ENCODE results near the gene SRP68.
"Not testable (repeated sequence)": the region's sequence is repeated elsewhere in the genome, so short reads cannot be mapped to it uniquely, and the experiment has no call there.

Gene SRP68

DNA sequence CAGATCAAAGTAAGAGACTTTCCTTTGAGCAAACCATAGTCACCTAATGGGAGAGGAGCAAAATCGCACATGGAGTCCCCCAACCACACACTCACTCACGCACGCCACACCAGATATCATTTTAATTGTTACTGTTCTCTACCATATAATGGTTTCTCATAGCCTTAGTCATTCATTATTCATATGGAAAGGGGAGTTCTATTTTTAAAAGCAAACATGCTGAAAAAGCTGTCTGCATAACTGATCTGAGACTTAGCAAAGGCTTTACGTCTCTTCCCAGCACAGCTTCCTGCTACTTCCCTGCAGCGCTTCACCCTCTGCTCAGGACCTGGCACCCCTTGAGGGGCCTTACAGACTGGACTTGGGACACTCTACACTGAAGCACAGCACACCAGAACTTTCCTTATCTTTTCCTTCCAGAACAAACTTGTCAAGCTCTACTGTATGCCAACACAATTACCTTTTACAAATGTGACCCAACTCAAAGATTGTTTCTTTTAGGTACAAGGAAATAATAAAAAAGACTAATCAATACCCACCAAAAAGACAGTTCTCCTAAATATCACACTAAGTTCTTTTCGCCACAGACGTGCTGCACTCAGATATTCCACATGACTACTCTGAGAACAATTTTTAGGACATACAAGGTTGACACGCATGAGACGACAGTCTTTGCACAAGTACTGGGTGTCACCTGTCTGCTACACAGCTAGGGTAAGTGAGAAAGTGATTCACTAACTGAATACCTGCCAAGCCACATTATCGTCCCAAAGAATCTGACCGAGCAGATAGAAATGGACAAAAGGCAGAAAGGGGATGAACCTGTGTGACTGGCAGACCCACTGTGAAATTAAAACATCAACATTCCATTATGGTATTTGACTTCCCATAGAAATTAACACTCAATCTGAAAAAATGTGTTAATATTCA is 21.5 kb downstream of the SRP68 start:
- TF ChIP-seq, protein P1, sequence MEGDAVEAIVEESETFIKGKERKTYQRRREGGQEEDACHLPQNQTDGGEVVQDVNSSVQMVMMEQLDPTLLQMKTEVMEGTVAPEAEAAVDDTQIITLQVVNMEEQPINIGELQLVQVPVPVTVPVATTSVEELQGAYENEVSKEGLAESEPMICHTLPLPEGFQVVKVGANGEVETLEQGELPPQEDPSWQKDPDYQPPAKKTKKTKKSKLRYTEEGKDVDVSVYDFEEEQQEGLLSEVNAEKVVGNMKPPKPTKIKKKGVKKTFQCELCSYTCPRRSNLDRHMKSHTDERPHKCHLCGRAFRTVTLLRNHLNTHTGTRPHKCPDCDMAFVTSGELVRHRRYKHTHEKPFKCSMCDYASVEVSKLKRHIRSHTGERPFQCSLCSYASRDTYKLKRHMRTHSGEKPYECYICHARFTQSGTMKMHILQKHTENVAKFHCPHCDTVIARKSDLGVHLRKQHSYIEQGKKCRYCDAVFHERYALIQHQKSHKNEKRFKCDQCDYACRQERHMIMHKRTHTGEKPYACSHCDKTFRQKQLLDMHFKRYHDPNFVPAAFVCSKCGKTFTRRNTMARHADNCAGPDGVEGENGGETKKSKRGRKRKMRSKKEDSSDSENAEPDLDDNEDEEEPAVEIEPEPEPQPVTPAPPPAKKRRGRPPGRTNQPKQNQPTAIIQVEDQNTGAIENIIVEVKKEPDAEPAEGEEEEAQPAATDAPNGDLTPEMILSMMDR (conservative IDR thresholded peaks at IDR 0.05; ENCODE audit: control insufficient read depth, insufficient read depth, low read depth, low read length) = no peak
- H3K4me3 ChIP-seq (ENCODE audit: control insufficient read depth, low read depth, low read length) = no peak overlapping the region
- DNase-seq (ENCODE audit: low read depth) = no peak

DNA sequence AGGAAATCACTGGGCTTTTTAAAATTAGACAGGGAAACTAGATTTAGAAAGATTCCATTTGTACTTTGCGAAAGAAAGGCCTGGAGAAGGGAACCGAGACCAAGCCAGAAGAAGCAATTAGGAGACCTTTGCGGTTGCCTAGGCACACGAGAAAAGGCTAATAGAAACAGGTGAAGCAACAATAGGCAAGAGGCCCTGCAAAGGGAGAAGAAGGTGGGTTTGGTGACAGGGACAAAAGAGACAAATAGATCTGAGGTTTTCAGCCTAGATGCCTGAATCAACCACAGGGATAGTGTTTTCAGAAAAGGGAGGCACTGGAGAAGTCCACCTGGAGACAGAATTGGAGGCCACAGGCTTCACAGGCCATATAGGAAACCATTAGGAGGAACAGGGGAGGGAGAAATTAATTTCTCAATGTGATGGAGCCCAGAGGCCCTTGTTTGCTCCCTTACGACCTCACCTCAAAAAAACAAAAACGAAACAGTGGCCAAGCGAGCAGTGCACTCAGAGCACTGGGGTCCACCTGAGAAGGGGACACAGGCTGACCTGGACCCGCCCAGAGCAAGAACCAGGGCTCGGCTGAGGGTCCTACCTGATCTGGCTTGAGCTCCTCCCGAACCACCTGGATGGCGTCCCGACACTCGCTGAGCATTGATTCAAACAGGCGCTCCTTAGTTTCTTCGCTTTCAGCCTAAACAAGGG is 22.3 kb downstream of the SRP68 start:
- no peak overlapping the region for H3K4me3 ChIP-seq (ENCODE audit: control insufficient read depth, low read depth, low read length)
- TF ChIP-seq, protein P1 (conservative IDR thresholded peaks at IDR 0.05; ENCODE audit: control insufficient read depth, insufficient read depth, low read depth, low read length) = no peak
- DNase-seq (ENCODE audit: low read depth) = no peak

DNA sequence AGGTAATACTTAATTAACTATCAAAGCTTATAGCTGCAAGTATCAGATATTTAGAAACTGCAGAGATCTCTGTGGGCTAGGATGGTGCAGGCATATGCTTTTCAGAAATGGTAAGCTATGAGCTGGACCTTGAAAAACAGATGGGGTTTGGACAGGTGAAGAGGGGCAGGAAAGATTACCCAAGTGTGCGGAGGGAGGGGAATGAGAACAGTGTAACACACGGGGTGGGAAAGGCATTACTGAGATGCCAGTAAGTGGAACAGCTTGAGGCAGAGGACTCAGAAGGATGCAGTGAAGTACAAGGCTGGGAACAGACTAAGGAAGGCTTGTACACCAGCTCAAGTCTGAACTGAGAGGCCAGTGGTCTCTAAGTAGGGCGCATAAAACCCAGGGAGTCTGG is 23.1 kb downstream of the SRP68 start:
- H3K4me3 ChIP-seq (ENCODE audit: control insufficient read depth, low read depth, low read length) = no peak overlapping the region
- TF ChIP-seq, protein P1 (conservative IDR thresholded peaks at IDR 0.05; ENCODE audit: control insufficient read depth, insufficient read depth, low read depth, low read length) = no peak

DNA sequence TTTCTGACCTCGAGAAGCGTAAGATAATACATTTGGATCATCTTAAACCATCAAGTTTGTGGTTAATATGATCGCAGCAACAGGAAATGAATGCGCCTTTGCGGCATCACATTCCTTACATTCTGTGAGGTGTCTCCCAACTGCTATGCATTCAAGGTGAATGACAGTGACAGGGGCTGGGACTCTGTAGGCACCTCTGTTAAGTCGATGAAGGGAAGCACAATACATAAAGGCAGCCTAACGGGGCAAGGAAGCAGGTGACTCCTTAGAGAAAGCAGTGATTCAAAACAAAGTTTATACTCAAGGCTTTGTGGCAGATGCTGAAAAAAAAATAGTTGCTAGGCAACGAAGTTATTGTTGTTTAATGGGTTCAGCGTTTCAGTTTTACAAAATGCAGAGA is 23.6 kb downstream of the SRP68 start:
- DNase-seq (ENCODE audit: low read depth) = no peak
- TF ChIP-seq, protein P1 (conservative IDR thresholded peaks at IDR 0.05; ENCODE audit: control insufficient read depth, insufficient read depth, low read depth, low read length) = no peak

More for the DNA sequence above, 23.1 kb downstream of the SRP68 start:
- DNase-seq (ENCODE audit: low read depth) = no peak

DNA sequence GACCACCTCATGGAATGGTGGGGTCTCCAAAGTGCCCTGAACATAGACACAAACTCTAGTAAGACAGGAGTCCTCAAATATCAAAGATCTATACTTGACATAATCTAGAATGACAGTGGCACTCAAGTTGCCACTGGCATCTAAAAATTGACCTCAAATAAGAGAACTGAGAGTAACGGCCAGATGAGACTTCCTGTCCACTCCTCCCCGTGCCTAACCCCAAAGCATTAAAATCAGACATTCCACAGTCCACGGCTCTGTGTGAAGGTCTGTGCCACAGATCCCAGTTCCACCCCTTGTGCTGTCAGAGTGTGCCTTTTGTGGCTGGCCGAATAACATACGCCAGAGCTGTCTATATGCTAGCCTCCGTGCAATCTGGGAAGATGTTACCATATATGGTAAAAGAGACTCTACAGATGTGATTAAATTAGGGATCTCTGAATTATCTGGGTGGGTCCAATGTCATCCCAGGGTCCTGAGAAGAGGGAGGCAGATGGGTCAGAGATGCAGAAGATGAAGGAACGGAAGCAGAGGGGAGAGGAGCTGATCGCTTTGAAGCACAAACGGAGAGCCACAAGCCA is 24.2 kb downstream of the SRP68 start:
- H3K4me3 ChIP-seq (ENCODE audit: control insufficient read depth, low read depth, low read length) = no peak overlapping the region
- no peak for DNase-seq (ENCODE audit: low read depth)
- TF ChIP-seq, protein P1 (conservative IDR thresholded peaks at IDR 0.05; ENCODE audit: control insufficient read depth, insufficient read depth, low read depth, low read length) = no peak

More for the DNA sequence above, 23.6 kb downstream of the SRP68 start:
- no peak overlapping the region for H3K4me3 ChIP-seq (ENCODE audit: control insufficient read depth, low read depth, low read length)

DNA sequence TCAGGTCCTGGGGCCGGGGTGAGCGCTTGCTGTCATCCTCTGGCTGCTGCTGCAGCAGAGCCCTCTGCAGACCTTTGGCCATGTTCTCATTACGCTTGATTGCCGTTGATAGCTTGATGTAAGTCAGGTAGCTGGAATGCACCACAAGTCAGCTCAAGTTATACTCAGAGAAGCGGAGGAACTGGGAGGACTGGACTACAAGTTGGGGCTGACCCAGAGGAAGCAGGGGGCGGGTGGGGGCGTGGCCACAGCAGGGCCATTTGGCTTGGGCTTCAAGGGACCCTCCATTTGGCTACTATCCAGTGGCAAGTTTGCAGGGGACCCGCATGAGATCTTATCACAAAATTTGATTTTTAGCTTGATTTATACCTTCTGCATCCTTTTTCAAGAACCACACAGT is 26.3 kb downstream of the SRP68 start:
- TF ChIP-seq, protein P1 (conservative IDR thresholded peaks at IDR 0.05; ENCODE audit: control insufficient read depth, insufficient read depth, low read depth, low read length) = no peak
- no peak overlapping the region for H3K4me3 ChIP-seq (ENCODE audit: control insufficient read depth, low read depth, low read length)
- no peak for DNase-seq (ENCODE audit: low read depth)

DNA sequence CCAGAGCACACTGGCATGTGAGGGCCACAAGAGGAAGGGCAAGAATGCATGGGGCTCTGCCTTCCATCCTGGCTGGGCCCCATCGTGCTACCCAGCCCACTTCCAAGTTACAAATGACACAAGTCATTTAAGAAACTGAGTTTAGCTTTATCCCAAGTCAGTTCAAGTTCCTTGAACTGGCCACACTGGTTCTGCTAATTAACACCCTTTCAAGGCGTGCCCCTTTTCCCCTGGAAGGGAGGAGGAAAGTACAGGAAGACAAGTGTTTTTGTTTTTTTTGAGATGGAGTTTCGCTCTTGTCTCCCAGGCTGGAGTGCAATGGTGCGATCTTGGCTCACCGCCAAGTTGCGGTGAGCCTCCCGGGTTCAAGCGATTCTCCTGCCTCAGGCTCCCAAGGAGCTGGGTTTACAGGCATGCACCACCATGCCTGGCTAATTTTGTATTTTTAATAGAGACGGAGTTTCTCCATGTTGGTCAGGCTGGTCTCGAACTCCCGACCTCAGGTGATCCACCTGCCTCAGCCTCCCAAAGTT is 27.8 kb downstream of the SRP68 start:
- DNase-seq (ENCODE audit: low read depth); H3K4me3 ChIP-seq (ENCODE audit: control insufficient read depth, low read depth, low read length): not testable (repeated sequence)

DNA sequence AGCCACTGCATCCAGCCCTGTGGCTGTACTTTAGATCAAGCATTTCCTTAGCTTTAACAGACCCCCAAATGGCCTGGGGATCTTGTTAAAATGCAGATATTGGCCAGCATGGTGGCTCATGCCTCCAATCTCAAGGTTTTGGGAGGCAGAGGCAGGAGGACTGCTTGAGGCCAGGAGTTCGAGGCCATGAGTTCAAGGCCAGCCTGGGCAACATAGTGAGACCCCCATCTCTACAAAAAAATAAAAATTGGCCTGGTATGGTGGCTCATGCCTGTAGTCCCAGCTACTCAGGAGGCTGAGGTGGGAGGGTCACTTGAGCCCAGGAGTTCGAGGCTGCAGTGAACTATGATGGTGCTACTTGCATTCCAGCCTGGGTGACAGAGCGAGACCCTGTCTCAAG is 29.4 kb downstream of the SRP68 start:
- not testable (repeated sequence) for DNase-seq (ENCODE audit: low read depth); H3K4me3 ChIP-seq (ENCODE audit: control insufficient read depth, low read depth, low read length)

Measured in fibroblast of mammary gland (primary cell).